ENCODE results near the gene CINP. TPM values are rescaled to one million over a fixed set of nuclear protein-coding genes. Genes with fewer than 3 reads are reported as not detected.
"Not testable (repeated sequence)": the region's sequence is repeated elsewhere in the genome, so short reads cannot be mapped to it uniquely, and the experiment has no call there.

Gene CINP
- total and polyA plus RNA-seq, 2 experiments from 2014 or later: 52.1 to 60.3 TPM

DNA sequence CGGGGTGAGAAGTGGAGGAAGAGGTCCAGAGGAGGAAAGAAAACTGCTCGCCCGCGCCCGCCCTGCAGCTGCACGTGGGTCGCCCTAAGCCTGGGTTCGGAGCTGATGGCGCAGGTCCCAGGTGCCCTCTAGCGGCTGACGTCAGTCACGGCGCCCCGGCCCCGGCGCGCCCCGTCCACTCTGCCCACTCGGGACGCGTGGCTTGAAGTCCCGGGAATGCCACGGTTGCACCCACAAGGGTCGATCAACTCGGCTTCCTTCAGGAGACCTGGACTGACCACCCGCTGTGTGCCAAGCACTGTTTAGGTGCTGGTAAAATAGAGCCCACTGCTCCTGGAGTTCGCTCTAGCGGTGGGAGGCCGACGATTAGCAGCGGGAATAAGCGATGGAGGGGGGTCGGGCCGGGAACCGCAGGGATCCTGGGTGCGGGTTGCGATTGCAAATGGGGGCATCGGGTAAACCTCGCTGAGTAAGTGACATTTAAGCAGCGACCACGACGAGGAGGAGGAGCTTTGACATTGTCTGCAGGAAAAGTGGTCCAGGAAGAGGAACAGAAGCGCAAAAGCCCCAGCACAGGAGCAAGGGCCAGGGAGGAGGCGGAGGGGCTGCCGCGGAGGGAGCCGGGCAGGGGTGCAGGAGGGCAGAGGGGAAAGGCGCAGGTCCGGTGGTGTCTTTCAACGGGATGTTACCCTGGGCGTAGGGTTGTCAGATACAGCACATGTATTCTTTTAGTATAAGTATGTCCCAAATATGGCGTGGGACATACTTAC lies 48.3 kb downstream of the CINP start:
- H2AFZ ChIP-seq: peak overlapping the region; percentile 78
- TF ChIP-seq EZH2 (IDR thresholded peaks at IDR 0.05; ENCODE audit: insufficient read depth, poor library complexity, severe bottlenecking) (no peak), EZH2phosphoT487 (IDR thresholded peaks at IDR 0.05; ENCODE audit: insufficient read depth, low read depth) (no peak)
- H3K4me1 ChIP-seq (ENCODE audit: insufficient read depth): peaks cover 31% of the 10 kb centered on the region
- H3K27ac ChIP-seq: peak overlapping the region; percentile 49
- no peaks in the 10 kb centered on the region for H4K20me1 ChIP-seq (ENCODE audit: insufficient read depth)
- no peaks in the 10 kb centered on the region for H3K27me3 ChIP-seq (replicated peaks; ENCODE audit: insufficient read depth)
- H3K9me2 ChIP-seq (ENCODE audit: insufficient read depth): no peaks in the 10 kb centered on the region
- H3K4me2 ChIP-seq (ENCODE audit: unreplicated experiment): peak overlapping the region; percentile 75
- no peaks in the 10 kb centered on the region for H3K9me3 ChIP-seq (ENCODE audit: low read depth)
- H3K79me2 ChIP-seq (ENCODE audit: insufficient read depth): no peaks in the 10 kb centered on the region; the same call in 1 of the 2 replicates
- H3K36me3 ChIP-seq (ENCODE audit: low read depth): no peaks in the 10 kb centered on the region
- peak overlapping the region; percentile 63 for H3K4me3 ChIP-seq
- peak overlapping the region; percentile 61 for H3K9ac ChIP-seq
- 7% methylated on average over 42 to 50 of the region's 52 CpGs for WGBS, 2 experiments (ENCODE audit: low coverage in 1 of 2, low lambda C conversion rate in 2 of 2, missing lambda C conversion rate in 2 of 2)
- DNase-seq: peak; percentile 94
- in situ Hi-C loops (cut with MboI): loop anchor here (5.0 to 25.0 kb wide), 2 partner anchors 77 to 352 kb away; partner anchors contain the start of gene DYNC1H1
- H3F3A ChIP-seq (ENCODE audit: insufficient read depth): peaks cover 21% of the 10 kb centered on the region

DNA sequence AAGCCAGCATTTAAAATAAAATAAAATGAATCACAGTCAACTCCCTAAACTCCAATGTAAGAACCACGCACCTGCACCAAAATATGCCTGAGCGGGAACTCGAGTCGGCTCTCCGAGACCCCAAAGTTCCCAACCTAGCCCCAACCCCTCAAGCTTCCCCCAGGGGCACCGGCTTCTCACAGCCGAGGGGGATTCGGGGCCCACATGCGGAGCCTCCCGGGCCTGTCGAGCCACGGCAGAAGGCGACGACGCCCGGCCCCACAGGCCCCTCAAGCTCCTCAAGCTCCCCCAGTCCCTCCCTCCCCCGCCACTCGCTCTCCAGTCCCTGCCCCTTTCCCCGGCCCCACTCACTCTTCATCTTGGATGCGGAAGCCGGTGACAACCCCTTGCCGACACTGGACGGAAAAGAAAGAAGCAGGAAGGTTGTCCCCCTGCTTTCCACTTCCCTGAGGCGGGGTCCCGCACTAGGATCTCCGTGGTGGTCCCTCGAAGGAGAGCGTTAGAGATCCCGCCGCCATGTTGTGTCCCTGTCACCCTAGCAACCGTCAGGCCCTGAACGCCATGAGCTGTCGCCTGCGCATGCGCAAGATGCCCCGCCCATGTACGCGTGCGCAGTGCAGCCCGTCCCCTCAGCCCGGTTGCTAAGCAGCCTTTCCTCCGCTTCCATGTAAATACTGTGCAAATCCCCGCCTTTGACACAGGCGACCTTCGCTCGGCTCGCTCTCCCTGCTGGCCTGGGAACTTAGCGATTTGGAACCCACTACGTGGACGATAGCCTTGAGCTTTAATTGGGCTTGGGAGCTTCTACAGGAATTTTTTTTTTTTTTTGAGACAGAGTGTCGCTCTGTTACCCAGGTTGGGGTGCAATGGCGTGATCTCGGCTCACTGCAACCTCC lies 57.8 kb downstream of the CINP start, which contains the start of gene MOK:
Gene MOK (minus strand): TSS at position 554 of the 896 bp plus-strand sequence. CDS start 196 bp downstream, at position 358.
- Histone ChIP-seq H3K4me3 (peak within 1 kb of the TSS; percentile 84), H3K4me1 (ENCODE audit: insufficient read depth) (peaks cover 16% of the 10 kb centered on the region), H3K79me2 (ENCODE audit: insufficient read depth) (peaks cover 51% of the 10 kb centered on the region), H3K9ac (peak within 1 kb of the TSS; percentile 97), H3K4me2 (ENCODE audit: unreplicated experiment) (peak within 1 kb of the TSS; percentile 98), H3K27me3 (replicated peaks; ENCODE audit: insufficient read depth) (no peaks in the 10 kb centered on the region), H3F3A (ENCODE audit: insufficient read depth) (no peaks in the 10 kb centered on the region), H4K20me1 (ENCODE audit: insufficient read depth) (no peaks in the 10 kb centered on the region), H2AFZ (peak within 1 kb of the TSS; percentile 70), H3K36me3 (ENCODE audit: low read depth) (no peaks in the 10 kb centered on the region), H3K27ac (peak within 1 kb of the TSS; percentile 90), H3K9me3 (ENCODE audit: low read depth) (no peaks in the 10 kb centered on the region), H3K9me2 (ENCODE audit: insufficient read depth) (no peaks in the 10 kb centered on the region)
- DNase-seq: peak; percentile 99
- in situ Hi-C loops (cut with MboI): loop anchor here (25.0 kb wide), 1 partner anchor 343 kb away; the partner anchor contains the start of gene DYNC1H1
- TF ChIP-seq EZH2 (IDR thresholded peaks at IDR 0.05; ENCODE audit: insufficient read depth, poor library complexity, severe bottlenecking): no peak
- no peak for TF ChIP-seq EZH2phosphoT487 (IDR thresholded peaks at IDR 0.05; ENCODE audit: insufficient read depth, low read depth)
- WGBS, 2 experiments (ENCODE audit: low coverage in 1 of 2, low lambda C conversion rate in 2 of 2, missing lambda C conversion rate in 2 of 2): 1% methylated on average over 43 to 53 of the region's 53 CpGs

DNA sequence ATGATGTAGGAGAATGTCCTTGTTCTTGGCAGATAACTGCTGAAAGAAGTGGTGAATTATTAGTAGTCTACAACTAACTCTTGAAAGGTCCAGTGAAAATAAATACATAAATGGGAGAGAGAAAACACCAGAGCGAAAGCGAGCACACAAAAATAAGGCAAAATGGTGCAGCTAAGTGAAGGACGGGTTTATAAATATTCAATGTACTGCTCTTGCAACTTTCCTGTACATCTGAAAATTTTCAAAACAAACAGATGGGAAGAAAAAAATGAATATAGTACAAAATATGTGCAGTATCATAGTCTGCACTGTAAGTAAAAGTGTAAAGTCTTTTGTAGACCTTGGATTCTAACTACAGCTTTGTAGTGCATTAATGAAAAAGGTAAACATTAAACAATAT lies 59.0 kb downstream of the CINP start:
- Histone ChIP-seq H3K79me2 (ENCODE audit: insufficient read depth) (peaks cover 63% of the 10 kb centered on the region), H2AFZ (no peak overlapping the region), H3K9me3 (ENCODE audit: low read depth) (no peaks in the 10 kb centered on the region), H3K4me1 (ENCODE audit: insufficient read depth) (peaks cover 16% of the 10 kb centered on the region), H3F3A (ENCODE audit: insufficient read depth) (no peaks in the 10 kb centered on the region), H3K36me3 (ENCODE audit: low read depth) (no peaks in the 10 kb centered on the region), H3K9me2 (ENCODE audit: insufficient read depth) (no peaks in the 10 kb centered on the region), H4K20me1 (ENCODE audit: insufficient read depth) (no peaks in the 10 kb centered on the region), H3K4me3 (peak overlapping the region; percentile 84), H3K27me3 (replicated peaks; ENCODE audit: insufficient read depth) (no peaks in the 10 kb centered on the region), H3K4me2 (ENCODE audit: unreplicated experiment) (peak overlapping the region; percentile 98), H3K9ac (peak overlapping the region; percentile 97), H3K27ac (peak overlapping the region; percentile 90)
- in situ Hi-C loops (cut with MboI): loop anchor here (25.0 kb wide), 1 partner anchor 341 kb away; the partner anchor contains the start of gene DYNC1H1
- no peak for DNase-seq
- 85 to 93% methylated on average over 3 of the region's 3 CpGs for WGBS, 2 experiments (ENCODE audit: low coverage in 1 of 2, low lambda C conversion rate in 2 of 2, missing lambda C conversion rate in 2 of 2)
- TF ChIP-seq EZH2phosphoT487 (IDR thresholded peaks at IDR 0.05; ENCODE audit: insufficient read depth, low read depth) (no peak), EZH2 (IDR thresholded peaks at IDR 0.05; ENCODE audit: insufficient read depth, poor library complexity, severe bottlenecking) (no peak)

DNA sequence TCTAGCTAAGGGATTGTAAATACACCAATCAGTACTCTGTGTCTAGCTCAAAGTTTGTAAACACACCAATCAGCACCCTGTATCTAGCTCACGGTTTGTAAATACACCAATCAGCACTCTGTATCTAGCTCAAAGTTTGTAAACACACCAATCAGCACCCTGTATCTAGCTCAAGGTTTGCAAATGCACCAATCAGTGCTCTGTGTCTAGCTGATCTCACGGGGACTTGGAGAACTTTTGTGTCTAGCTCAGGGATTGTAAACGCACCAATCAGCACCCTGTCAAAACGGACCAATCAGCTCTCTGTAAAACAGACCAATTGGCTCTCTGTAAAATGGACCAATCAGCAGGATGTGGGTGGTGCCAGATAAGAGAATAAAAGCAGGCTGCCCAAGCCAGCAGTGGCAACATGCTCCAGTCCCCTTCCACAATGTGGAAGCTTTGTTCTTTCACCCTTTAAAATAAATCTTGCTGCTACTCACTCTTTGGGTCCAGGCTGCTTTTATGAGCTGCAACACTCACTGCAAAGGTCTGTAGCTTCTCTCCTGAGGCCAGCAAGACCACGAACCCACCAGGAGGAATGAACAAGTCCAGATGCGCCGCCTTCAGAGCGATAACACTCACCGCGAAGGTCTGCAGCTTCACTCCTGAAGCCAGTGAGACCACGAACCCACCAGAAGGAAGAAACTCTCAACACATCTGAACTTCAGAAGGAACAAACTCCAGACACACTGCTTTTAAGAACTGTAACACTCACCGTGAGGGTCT lies 64.2 kb downstream of the CINP start:
- WGBS, 2 experiments (ENCODE audit: low coverage in 1 of 2, low lambda C conversion rate in 2 of 2, missing lambda C conversion rate in 2 of 2): 87 to 88% methylated on average over 12 of the region's 12 CpGs
- in situ Hi-C loops (cut with MboI); DNase-seq; H3K27ac ChIP-seq; H3K27me3 ChIP-seq (replicated peaks; ENCODE audit: insufficient read depth); H3K9me2 ChIP-seq (ENCODE audit: insufficient read depth); H2AFZ ChIP-seq; H3K9me3 ChIP-seq (ENCODE audit: low read depth); H3K4me3 ChIP-seq; H4K20me1 ChIP-seq (ENCODE audit: insufficient read depth); H3K36me3 ChIP-seq (ENCODE audit: low read depth); H3K4me2 ChIP-seq (ENCODE audit: unreplicated experiment); H3K9ac ChIP-seq: not testable (repeated sequence)
- H3K79me2 ChIP-seq (ENCODE audit: insufficient read depth): peaks cover 100% of the 10 kb centered on the region
- H3F3A ChIP-seq (ENCODE audit: insufficient read depth): peaks cover 18% of the 10 kb centered on the region; the same call in 1 of the 2 replicates
- H3K4me1 ChIP-seq (ENCODE audit: insufficient read depth): peaks cover 27% of the 10 kb centered on the region

Other genes with a start within 250 kb of the CINP start
- gene WDR20, start 223.0 kb downstream of the CINP start, total RNA-seq (2014; rRNA removed; shearing (Covaris generic)): 15.1 and 16.6 TPM in 2 replicates
- 24.9 and 26.2 TPM in 2 replicates for gene WDR20, start 223.0 kb downstream of the CINP start, polyA plus RNA-seq (2016; fragmentation: Nextera tagmentation; extraction: Ambion mirVana)
- 34.9 and 43.4 TPM in 2 replicates for gene MOK, start 57.7 kb downstream of the CINP start, total RNA-seq (2014; rRNA removed; shearing (Covaris generic))
- 65.8 and 67.9 TPM in 2 replicates for gene MOK, start 57.7 kb downstream of the CINP start, polyA plus RNA-seq (2016; fragmentation: Nextera tagmentation; extraction: Ambion mirVana)
- 6.7 and 8.4 TPM in 2 replicates for gene ZNF839, start 43.1 kb downstream of the CINP start, total RNA-seq (2014; rRNA removed; shearing (Covaris generic))
- 3.5 and 4.2 TPM in 2 replicates for gene ZNF839, start 43.1 kb downstream of the CINP start, polyA plus RNA-seq (2016; fragmentation: Nextera tagmentation; extraction: Ambion mirVana)
- gene TECPR2, start 51 bp upstream of the CINP start, total RNA-seq (2014; rRNA removed; shearing (Covaris generic)): 10.1 and 15.8 TPM in 2 replicates
- 9.1 and 11.4 TPM in 2 replicates for gene TECPR2, start 51 bp upstream of the CINP start, polyA plus RNA-seq (2016; fragmentation: Nextera tagmentation; extraction: Ambion mirVana)
- 14.9 and 22.8 TPM in 2 replicates for gene ANKRD9, start 146.9 kb upstream of the CINP start, total RNA-seq (2014; rRNA removed; shearing (Covaris generic))
- 2.1 and 2.3 TPM in 2 replicates for gene ANKRD9, start 146.9 kb upstream of the CINP start, polyA plus RNA-seq (2016; fragmentation: Nextera tagmentation; extraction: Ambion mirVana)
- 13.0 and 15.6 TPM in 2 replicates for gene RCOR1, start 229.8 kb upstream of the CINP start, total RNA-seq (2014; rRNA removed; shearing (Covaris generic))
- gene RCOR1, start 229.8 kb upstream of the CINP start, polyA plus RNA-seq (2016; fragmentation: Nextera tagmentation; extraction: Ambion mirVana): 3.2 and 3.4 TPM in 2 replicates